Thoracic aorta (tissue), 2 donors: Measurements from ENCODE around the gene MARS1. TPM values are rescaled to one million over a fixed set of nuclear protein-coding genes. Genes with fewer than 3 reads are reported as not detected.

Source experiments
- ATAC-seq: fragments of 150-250 bp; one replicate; pipeline ENCODE4 v1.8.0; 2017; ENCODE audit warnings: low read depth; ENCODE audit not compliant: insufficient number of reproducible peaks, low FRiP score
- DNase-seq: peaks from one replicate; pipeline ENCODE4 v3.0.0-alpha.2; 2020; ENCODE audit warnings: low spot score
- H3K27ac ChIP-seq, 2 donors: fragments of 200-600 bp; sonication (generic); 1 replicate in 1 of 2; 2 replicates in 1 of 2; pipeline ENCODE4 v1.5.1; 2016; ENCODE audit warnings: mild to moderate bottlenecking in 2 of 2, moderate library complexity in 2 of 2
- H3K27me3 ChIP-seq: fragments of 200-600 bp; sonication (generic); replicated peaks from 2 replicates; pipeline ENCODE4 v1.6.0; 2016; ENCODE audit warnings: mild to moderate bottlenecking; ENCODE audit not compliant: insufficient read depth
- H3K36me3 ChIP-seq: fragments of 200-600 bp; sonication (generic); one replicate; pipeline ENCODE4 v1.5.1; 2016
- H3K4me1 ChIP-seq, 2 donors: fragments of 200-600 bp; sonication (generic); 1 replicate in 1 of 2; 2 replicates in 1 of 2; pipeline versions ENCODE4 v1.5.1 to v1.6.0; 2016; ENCODE audit warnings: low read depth in 2 of 2, mild to moderate bottlenecking in 1 of 2; ENCODE audit not compliant: control insufficient read depth in 1 of 2
- H3K4me3 ChIP-seq: fragments of 200-600 bp; sonication (generic); 2 replicates; pipeline ENCODE4 v1.5.1; 2016; ENCODE audit warnings: mild to moderate bottlenecking
- H3K9me3 ChIP-seq: fragments of 200-600 bp; sonication (generic); 2 replicates; pipeline ENCODE4 v1.5.1; 2016
- total RNA-seq, 2 donors: library from RNA; depleted of rRNA; stranded (reverse); fragments of >200 nt; gene quantifications; one replicate each; pipeline versions ENCODE4 v1.1.0 to v1.2.3, GENCODE V29; 2016
- TF ChIP-seq, protein P1 (sequence below): fragments of 200-600 bp; sonication (generic); IDR thresholded peaks from one replicate; pipeline ENCODE4 v1.5.1; 2019; ENCODE audit warnings: antibody characterized with exemption

Gene MARS1
- total RNA-seq, 2 donors from 2014 or later: 58.8 to 104 TPM

DNA sequence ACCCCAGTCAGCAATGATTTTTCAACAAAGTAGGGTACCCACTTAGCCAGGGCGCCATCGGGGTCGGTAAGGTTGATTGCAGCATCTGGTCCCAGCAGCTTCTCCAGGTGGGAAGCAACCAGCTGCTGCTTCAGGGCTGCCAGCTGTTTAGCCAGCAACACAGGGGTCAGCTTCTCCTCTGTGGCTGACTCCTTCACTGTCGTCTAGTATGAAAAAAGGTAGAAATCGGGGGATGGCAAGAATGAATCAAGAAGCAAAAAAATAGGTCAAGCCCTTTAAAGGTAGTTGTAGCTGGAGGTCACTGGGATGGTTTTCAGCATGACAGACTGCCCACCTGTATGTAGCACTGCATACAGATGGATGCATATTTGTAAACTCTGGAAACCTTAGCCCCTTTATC is 46.4 kb downstream of the MARS1 start:
- Histone ChIP-seq H3K27me3 (no peaks in the 10 kb centered on the region), H3K27ac (no peak overlapping the region), H3K9me3 (no peaks in the 10 kb centered on the region), H3K4me3 (no peak overlapping the region), H3K4me1 (no peaks in the 10 kb centered on the region), H3K36me3 (peaks cover 65% of the 10 kb centered on the region)
- TF ChIP-seq, protein P1, sequence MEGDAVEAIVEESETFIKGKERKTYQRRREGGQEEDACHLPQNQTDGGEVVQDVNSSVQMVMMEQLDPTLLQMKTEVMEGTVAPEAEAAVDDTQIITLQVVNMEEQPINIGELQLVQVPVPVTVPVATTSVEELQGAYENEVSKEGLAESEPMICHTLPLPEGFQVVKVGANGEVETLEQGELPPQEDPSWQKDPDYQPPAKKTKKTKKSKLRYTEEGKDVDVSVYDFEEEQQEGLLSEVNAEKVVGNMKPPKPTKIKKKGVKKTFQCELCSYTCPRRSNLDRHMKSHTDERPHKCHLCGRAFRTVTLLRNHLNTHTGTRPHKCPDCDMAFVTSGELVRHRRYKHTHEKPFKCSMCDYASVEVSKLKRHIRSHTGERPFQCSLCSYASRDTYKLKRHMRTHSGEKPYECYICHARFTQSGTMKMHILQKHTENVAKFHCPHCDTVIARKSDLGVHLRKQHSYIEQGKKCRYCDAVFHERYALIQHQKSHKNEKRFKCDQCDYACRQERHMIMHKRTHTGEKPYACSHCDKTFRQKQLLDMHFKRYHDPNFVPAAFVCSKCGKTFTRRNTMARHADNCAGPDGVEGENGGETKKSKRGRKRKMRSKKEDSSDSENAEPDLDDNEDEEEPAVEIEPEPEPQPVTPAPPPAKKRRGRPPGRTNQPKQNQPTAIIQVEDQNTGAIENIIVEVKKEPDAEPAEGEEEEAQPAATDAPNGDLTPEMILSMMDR: no peak
- ATAC-seq (no peak), DNase-seq (no peak)

DNA sequence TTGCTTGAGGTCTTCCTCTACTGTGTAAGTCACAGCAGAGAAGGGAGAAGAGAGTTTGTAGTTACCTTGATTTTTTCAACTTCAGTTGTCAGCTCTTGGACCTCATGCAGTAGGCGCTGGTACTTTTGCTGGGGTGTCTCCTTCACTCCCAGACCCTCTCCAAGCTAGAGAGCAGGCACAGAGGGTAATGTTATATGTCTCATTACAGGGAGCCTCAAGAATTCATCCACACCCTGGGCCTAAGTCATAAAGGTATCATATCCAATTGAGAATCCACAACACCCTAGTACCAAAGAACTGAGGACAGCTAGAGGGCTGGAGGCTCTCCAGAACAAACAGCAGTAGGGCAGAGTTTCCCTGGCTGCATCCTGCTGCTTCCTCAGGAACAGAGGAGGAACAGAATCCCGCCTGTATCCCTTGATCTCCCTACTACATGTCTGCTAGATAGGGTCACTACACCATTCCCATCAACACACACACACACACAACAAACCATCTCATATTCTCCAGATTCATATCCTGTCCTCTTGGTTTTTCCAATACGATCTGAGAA is 47.2 kb downstream of the MARS1 start:
- ATAC-seq: no peak
- no peaks in the 10 kb centered on the region for H3K27me3 ChIP-seq
- TF ChIP-seq, protein P1: no peak
- no peak overlapping the region for H3K4me3 ChIP-seq
- DNase-seq: no peak
- no peak overlapping the region for H3K27ac ChIP-seq
- no peaks in the 10 kb centered on the region for H3K4me1 ChIP-seq
- H3K36me3 ChIP-seq: peaks cover 58% of the 10 kb centered on the region
- no peaks in the 10 kb centered on the region for H3K9me3 ChIP-seq

DNA sequence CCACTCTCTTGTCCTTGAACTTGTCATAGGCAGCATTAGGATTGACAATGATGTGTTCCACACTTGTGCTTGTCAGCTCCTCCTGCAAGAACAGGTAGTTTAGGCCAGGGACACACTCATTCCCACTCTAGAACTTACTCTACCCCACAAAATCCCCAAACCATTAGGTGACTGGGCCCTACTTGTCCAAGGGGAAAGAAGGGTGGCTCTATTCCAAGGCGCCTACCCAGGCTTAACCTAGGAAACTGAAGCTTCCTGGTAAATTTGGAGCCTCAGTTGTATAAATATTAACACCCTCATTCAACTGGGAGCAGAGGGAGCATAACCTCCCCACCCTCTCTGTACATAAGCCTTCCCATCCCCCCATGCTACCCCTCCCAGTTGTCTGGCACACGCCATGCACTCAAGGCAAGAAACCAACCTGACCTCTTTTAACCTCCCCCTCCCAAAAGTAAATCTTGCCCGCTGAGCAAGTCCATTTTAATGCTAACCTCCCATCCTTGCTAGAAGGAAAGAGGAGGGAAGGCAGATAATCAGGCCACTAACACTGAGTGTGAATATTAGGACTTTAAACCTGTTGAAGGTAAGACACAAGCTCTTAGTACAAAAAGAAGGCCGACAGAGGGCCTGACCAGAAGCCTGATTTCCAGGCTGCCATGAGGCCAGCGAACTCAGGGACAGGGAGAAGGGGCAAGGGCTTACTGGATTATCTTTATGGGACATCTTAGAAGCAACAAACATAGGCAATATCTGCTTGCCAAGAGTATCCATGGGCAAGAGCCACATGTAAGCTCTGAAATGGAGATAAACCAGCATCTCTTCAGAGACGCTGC is 48.1 kb downstream of the MARS1 start:
- TF ChIP-seq, protein P1: no peak
- H3K4me3 ChIP-seq: no peak overlapping the region
- no peaks in the 10 kb centered on the region for H3K27me3 ChIP-seq
- no peak for ATAC-seq
- no peaks in the 10 kb centered on the region for H3K9me3 ChIP-seq
- DNase-seq: no peak
- peaks cover 49% of the 10 kb centered on the region for H3K36me3 ChIP-seq
- no peaks in the 10 kb centered on the region for H3K4me1 ChIP-seq
- H3K27ac ChIP-seq: no peak overlapping the region

DNA sequence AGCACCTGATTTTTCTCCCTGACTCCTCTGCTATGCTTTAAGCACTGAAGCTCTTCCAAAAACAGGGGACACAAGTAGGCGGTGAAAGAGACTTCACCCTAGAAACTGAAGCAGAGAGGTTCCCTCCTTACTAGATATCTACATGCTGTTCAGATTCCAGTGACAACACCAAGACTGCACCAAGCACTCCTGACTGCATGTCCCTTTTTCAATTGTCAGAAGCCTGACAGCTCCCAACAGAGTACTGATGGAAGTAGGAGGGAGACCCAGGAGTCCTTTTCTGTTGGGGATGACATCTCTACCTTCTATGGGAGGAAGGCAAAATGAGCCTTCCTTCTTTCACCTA is 48.7 kb downstream of the MARS1 start:
- Histone ChIP-seq H3K27me3 (no peaks in the 10 kb centered on the region), H3K27ac (no peak overlapping the region), H3K9me3 (no peaks in the 10 kb centered on the region), H3K4me1 (no peaks in the 10 kb centered on the region), H3K4me3 (no peak overlapping the region), H3K36me3 (peaks cover 43% of the 10 kb centered on the region)
- DNase-seq (no peak), ATAC-seq (no peak)
- TF ChIP-seq, protein P1: no peak

GRCh38 chr12:57539134-57539768 is 51.4 kb downstream of the MARS1 start:
- Histone ChIP-seq H3K4me1 (no peaks in the 10 kb centered on the region), H3K27ac (no peak overlapping the region), H3K36me3 (peaks cover 20% of the 10 kb centered on the region), H3K9me3 (no peaks in the 10 kb centered on the region), H3K4me3 (no peak overlapping the region), H3K27me3 (no peaks in the 10 kb centered on the region)
- TF ChIP-seq, protein P1: no peak
- DNase-seq (no peak), ATAC-seq (no peak)
